AG09309 (cell line): ENCODE results near the gene GRID2.

ENCODE experiments used
- DNase-seq: peaks from one replicate; pipeline ENCODE4 v3.0.0-alpha.2; 2010; ENCODE audit warnings: low read depth
- H3K4me3 ChIP-seq: 2 replicates; pipeline ENCODE4 v1.5.1; 2011; ENCODE audit warnings: mild to moderate bottlenecking, low read depth, low read length, moderate library complexity; ENCODE audit not compliant: control insufficient read depth
- CTCF ChIP-seq: IDR thresholded peaks from 2 replicates; pipeline ENCODE4 v1.5.1; 2011; ENCODE audit warnings: mild to moderate bottlenecking, low read depth, low read length, inconsistent platforms; ENCODE audit not compliant: insufficient read depth, control insufficient read depth; ENCODE audit errors: missing control alignments

GRID2 gene

GRCh38 chr4:93446038-93446437, 1142.3 kb downstream of the GRID2 start:
- DNase-seq = no peak
- TF ChIP-seq CTCF = no peak
- no peak overlapping the region for H3K4me3 ChIP-seq

GRCh38 chr4:93448691-93449293, 1145.0 kb downstream of the GRID2 start:
- DNase-seq = no peak
- no peak overlapping the region for H3K4me3 ChIP-seq
- TF ChIP-seq CTCF = no peak

GRCh38 chr4:93451954-93452353, 1148.2 kb downstream of the GRID2 start:
- TF ChIP-seq CTCF = no peak
- no peak for DNase-seq
- no peak overlapping the region for H3K4me3 ChIP-seq

- H3K4me3 ChIP-seq = no peak overlapping the region
- TF ChIP-seq CTCF = no peak
- no peak for DNase-seq
Measured at GRCh38 chr4:93461541-93461940, 1157.8 kb downstream of the GRID2 start.

GRCh38 chr4:93466446-93466845, 1162.7 kb downstream of the GRID2 start:
- no peak for DNase-seq
- TF ChIP-seq CTCF = no peak
- H3K4me3 ChIP-seq = no peak overlapping the region

- TF ChIP-seq CTCF = no peak
- no peak for DNase-seq
- no peak overlapping the region for H3K4me3 ChIP-seq
Measured at GRCh38 chr4:93467484-93468155, 1163.9 kb downstream of the GRID2 start.
